ENCODE measurements around the gene SETD4. TPM values are rescaled to one million over a fixed set of nuclear protein-coding genes. Genes with fewer than 3 reads are reported as not detected.
"Not testable (repeated sequence)": the region's sequence is repeated elsewhere in the genome, so short reads cannot be mapped to it uniquely, and the experiment has no call there.

Gene SETD4
- total RNA-seq (2014; rRNA removed; shearing (Covaris generic)) = 16.7 and 20.1 TPM in 2 replicates

GRCh38 chr21:36060159-36060921 is at the start of gene SETD4:
SETD4 (minus strand) TSS chr21:36060526; CDS start chr21:36058888, 1,638 bp downstream.
- peak; percentile 95 for DNase-seq (ENCODE audit: low read depth)

- DNase-seq (ENCODE audit: low read depth) = no peak
Observed at GRCh38 chr21:36109868-36110267, 49.5 kb upstream of the SETD4 start.

GRCh38 chr21:36105327-36105842 is 45.1 kb upstream of the SETD4 start:
- no peak for DNase-seq (ENCODE audit: low read depth)

- DNase-seq (ENCODE audit: low read depth) = peak; percentile 75
Observed at GRCh38 chr21:36104317-36105300, 44.3 kb upstream of the SETD4 start.

- DNase-seq (ENCODE audit: low read depth) = peak; percentile 59
Observed at GRCh38 chr21:36103434-36103833, 43.1 kb upstream of the SETD4 start.

GRCh38 chr21:36100971-36101641 is 40.8 kb upstream of the SETD4 start:
- DNase-seq (ENCODE audit: low read depth) = no peak

GRCh38 chr21:36099695-36100211 is 39.4 kb upstream of the SETD4 start:
- DNase-seq (ENCODE audit: low read depth) = not testable (repeated sequence)

- DNase-seq (ENCODE audit: low read depth) = no peak
Observed at GRCh38 chr21:36099000-36099399, 38.7 kb upstream of the SETD4 start.

- DNase-seq (ENCODE audit: low read depth) = no peak
Observed at GRCh38 chr21:36098182-36098532, 37.8 kb upstream of the SETD4 start.

GRCh38 chr21:36097427-36098181 is 37.3 kb upstream of the SETD4 start:
- DNase-seq (ENCODE audit: low read depth) = peak; percentile 93

GRCh38 chr21:36096398-36097290 is 36.3 kb upstream of the SETD4 start:
- no peak for DNase-seq (ENCODE audit: low read depth)

- DNase-seq (ENCODE audit: low read depth) = no peak
Observed at GRCh38 chr21:36093512-36093911, 33.2 kb upstream of the SETD4 start.

- peak; percentile 32 for DNase-seq (ENCODE audit: low read depth)
Observed at GRCh38 chr21:36092681-36093080, 32.4 kb upstream of the SETD4 start.

- no peak for DNase-seq (ENCODE audit: low read depth)
Observed at GRCh38 chr21:36089946-36090345, 29.6 kb upstream of the SETD4 start.

- DNase-seq (ENCODE audit: low read depth) = peak; percentile 58
Observed at GRCh38 chr21:36087362-36088138, 27.2 kb upstream of the SETD4 start.

GRCh38 chr21:36082237-36082664 is 21.9 kb upstream of the SETD4 start:
- peak; percentile 79 for DNase-seq (ENCODE audit: low read depth)

GRCh38 chr21:36080386-36080785 is 20.1 kb upstream of the SETD4 start:
- DNase-seq (ENCODE audit: low read depth) = no peak

GRCh38 chr21:36079671-36080070 is 19.3 kb upstream of the SETD4 start:
- DNase-seq (ENCODE audit: low read depth) = no peak
